Measurements from ENCODE around the gene VRK3. TPM values are rescaled to one million over a fixed set of nuclear protein-coding genes. Genes with fewer than 3 reads are reported as not detected.
A peak's percentile ranks its signal among the peaks of the same experiment; 100 is the strongest.

Gene VRK3
- polyA plus RNA-seq, 1 of the 3 experiments (the other 2 are of a cell fraction), result 30.3 TPM

- TF ChIP-seq IRF3 (IDR thresholded peaks at IDR 0.05; ENCODE audit: low read depth, low read length) (no peak), CHD2 (IDR thresholded peaks at IDR 0.05; ENCODE audit: low read length, partially characterized antibody) (peak; percentile 83), REST (IDR thresholded peaks at IDR 0.05; ENCODE audit: low read depth, low read length) (0 out of 2 replicates have a peak, but pooled peaks have one; percentile 33), YY1 (IDR thresholded peaks at IDR 0.05; ENCODE audit: low read depth) (no peak), GATA2 (CRISPR knock-in tag; IDR thresholded peaks at IDR 0.05) (no peak), JUND (IDR thresholded peaks at IDR 0.05) (no peak), RXRA (IDR thresholded peaks at IDR 0.05; ENCODE audit: borderline replicate concordance, low read depth) (no peak), TCF12 (IDR thresholded peaks at IDR 0.05) (peak; percentile 16; the same call in 1 of the 2 replicates), NFIC (IDR thresholded peaks at IDR 0.05; ENCODE audit: borderline replicate concordance) (no peak), FOXM1 (IDR thresholded peaks at IDR 0.05; ENCODE audit: low read depth) (no peak), NRF1 (IDR thresholded peaks at IDR 0.05; ENCODE audit: low read depth, low read length) (peak; percentile 58), RAD21 (IDR thresholded peaks at IDR 0.05; ENCODE audit: low read length) (no peak), FOSL2 (IDR thresholded peaks at IDR 0.05; ENCODE audit: borderline replicate concordance, low read depth) (no peak), RFX5 (IDR thresholded peaks at IDR 0.05; ENCODE audit: low read length) (no peak), RCOR1 (IDR thresholded peaks at IDR 0.05; ENCODE audit: low read length) (no peak), EZH2phosphoT487 (IDR thresholded peaks at IDR 0.05; ENCODE audit: borderline replicate concordance, low read depth) (no peak)
- TF ChIP-seq, protein P1, sequence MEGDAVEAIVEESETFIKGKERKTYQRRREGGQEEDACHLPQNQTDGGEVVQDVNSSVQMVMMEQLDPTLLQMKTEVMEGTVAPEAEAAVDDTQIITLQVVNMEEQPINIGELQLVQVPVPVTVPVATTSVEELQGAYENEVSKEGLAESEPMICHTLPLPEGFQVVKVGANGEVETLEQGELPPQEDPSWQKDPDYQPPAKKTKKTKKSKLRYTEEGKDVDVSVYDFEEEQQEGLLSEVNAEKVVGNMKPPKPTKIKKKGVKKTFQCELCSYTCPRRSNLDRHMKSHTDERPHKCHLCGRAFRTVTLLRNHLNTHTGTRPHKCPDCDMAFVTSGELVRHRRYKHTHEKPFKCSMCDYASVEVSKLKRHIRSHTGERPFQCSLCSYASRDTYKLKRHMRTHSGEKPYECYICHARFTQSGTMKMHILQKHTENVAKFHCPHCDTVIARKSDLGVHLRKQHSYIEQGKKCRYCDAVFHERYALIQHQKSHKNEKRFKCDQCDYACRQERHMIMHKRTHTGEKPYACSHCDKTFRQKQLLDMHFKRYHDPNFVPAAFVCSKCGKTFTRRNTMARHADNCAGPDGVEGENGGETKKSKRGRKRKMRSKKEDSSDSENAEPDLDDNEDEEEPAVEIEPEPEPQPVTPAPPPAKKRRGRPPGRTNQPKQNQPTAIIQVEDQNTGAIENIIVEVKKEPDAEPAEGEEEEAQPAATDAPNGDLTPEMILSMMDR (IDR thresholded peaks at IDR 0.05), result no peak
- TF ChIP-seq, protein P2, sequence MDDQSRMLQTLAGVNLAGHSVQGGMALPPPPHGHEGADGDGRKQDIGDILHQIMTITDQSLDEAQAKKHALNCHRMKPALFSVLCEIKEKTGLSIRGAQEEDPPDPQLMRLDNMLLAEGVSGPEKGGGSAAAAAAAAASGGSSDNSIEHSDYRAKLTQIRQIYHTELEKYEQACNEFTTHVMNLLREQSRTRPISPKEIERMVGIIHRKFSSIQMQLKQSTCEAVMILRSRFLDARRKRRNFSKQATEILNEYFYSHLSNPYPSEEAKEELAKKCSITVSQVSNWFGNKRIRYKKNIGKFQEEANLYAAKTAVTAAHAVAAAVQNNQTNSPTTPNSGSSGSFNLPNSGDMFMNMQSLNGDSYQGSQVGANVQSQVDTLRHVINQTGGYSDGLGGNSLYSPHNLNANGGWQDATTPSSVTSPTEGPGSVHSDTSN (IDR thresholded peaks at IDR 0.05), result no peak
These were observed 800 bp upstream of the VRK3 start, which contains the start of gene ZNF473 (continued) for GRCh38 chr19:50025794-50026549.

All from SK-N-SH (cell line).